Activated CD8-positive, alpha-beta T cell treated with anti-CD3 and anti-CD28 coated beads for 36 hours (primary cell): Measurements from ENCODE around the gene ACSL5. TPM values are rescaled to one million over a fixed set of nuclear protein-coding genes. Genes with fewer than 3 reads are reported as not detected.
"Not testable (repeated sequence)": the region's sequence is repeated elsewhere in the genome, so short reads cannot be mapped to it uniquely, and the experiment has no call there.

ENCODE experiments used
- ATAC-seq: fragments of 200-7000 bp; cut with Tn5 transposase; one replicate; pipeline ENCODE4 v1.10.0; 2021; ENCODE audit warnings: mild to moderate bottlenecking, moderate library complexity
- CTCF ChIA-PET: fragments of 350-600 bp; sonication (Branson Sonifier 250); formaldehyde crosslinking; loops from one replicate; lab custom pipeline; 2021; ENCODE audit warnings: antibody characterized with exemption; lab: Charles Lee
- POLR2A ChIA-PET: fragments of 350-600 bp; sonication (Branson Sonifier 250); formaldehyde crosslinking; loops from one replicate; lab custom pipeline; 2021; ENCODE audit warnings: antibody characterized with exemption; lab: Charles Lee
- DNase-seq: peaks from one replicate; pipeline ENCODE4 v3.0.0-alpha.2; 2020
- H3K27ac Mint-ChIP-seq: one replicate; pipeline ENCODE4 v1.8.0; 2021; ENCODE audit warnings: mild to moderate bottlenecking, mixed read lengths
- H3K27me3 Mint-ChIP-seq: one replicate; pipeline ENCODE4 v1.8.0; 2021; ENCODE audit warnings: mixed read lengths
- H3K36me3 Mint-ChIP-seq: one replicate; pipeline ENCODE4 v1.8.0; 2021; ENCODE audit warnings: low read depth, mixed read lengths
- H3K4me1 Mint-ChIP-seq: one replicate; pipeline ENCODE4 v1.8.0; 2021; ENCODE audit warnings: low read depth, mixed read lengths
- H3K4me3 Mint-ChIP-seq: one replicate; pipeline ENCODE4 v1.8.0; 2021; ENCODE audit warnings: mild to moderate bottlenecking, moderate library complexity, mixed read lengths
- H3K9me3 Mint-ChIP-seq: one replicate; pipeline ENCODE4 v1.8.0; 2021; ENCODE audit warnings: mixed read lengths
- CTCF ChIP-seq: fragments of 200-600 bp; IDR thresholded peaks from one replicate; pipeline ENCODE4 v1.8.0; 2022; ENCODE audit warnings: antibody characterized with exemption, mild to moderate bottlenecking
- intact Hi-C: fragments of 100-400 bp; cut with micrococcal nuclease; formaldehyde crosslinking; loops from one replicate; pipeline ENCODE4 v1.10.0; 2022
- total RNA-seq, 2 experiments: library from RNA; stranded (reverse); gene quantifications; one replicate each; pipeline ENCODE4 v1.2.3, GENCODE V29; 2021

The ACSL5 gene
- total RNA-seq, 2 experiments from 2014 or later, result 33.7 to 34.1 TPM

- Mint-ChIP-seq H3K27ac (peak overlapping the region; percentile 1), H3K4me3 (no peak overlapping the region), H3K4me1 (peaks cover 8% of the 10 kb centered on the region), H3K9me3 (peaks cover 1% of the 10 kb centered on the region), H3K27me3 (no peaks in the 10 kb centered on the region), H3K36me3 (peaks cover 55% of the 10 kb centered on the region)
- POLR2A ChIA-PET, result no interaction called here
- intact Hi-C loops, result no loop called here
- ATAC-seq, result no peak
- no peak for DNase-seq
- no peak for TF ChIP-seq CTCF
- CTCF ChIA-PET, result interaction anchor here (1.1 kb wide), 1 partner anchor 18 kb away, joined by 3 read pairs; no protein-coding TSS in a partner anchor
Observed at GRCh38 chr10:112402917-112403316, 29.0 kb downstream of the ACSL5 start.

GRCh38 chr10:112404617-112405016 lies 30.7 kb downstream of the ACSL5 start:
- ATAC-seq (no peak), DNase-seq (no peak)
- intact Hi-C loops, result no loop called here
- H3K27ac Mint-ChIP-seq, result peak overlapping the region; percentile 32
- H3K27me3 Mint-ChIP-seq, result no peaks in the 10 kb centered on the region
- CTCF ChIA-PET, result interaction anchor here (0.5 to 0.8 kb wide), 2 partner anchors 19 to 21 kb away, joined by 3 read pairs; no protein-coding TSS in a partner anchor
- no peak for TF ChIP-seq CTCF
- H3K36me3 Mint-ChIP-seq, result peaks cover 60% of the 10 kb centered on the region
- peaks cover 8% of the 10 kb centered on the region for H3K4me1 Mint-ChIP-seq
- POLR2A ChIA-PET, result no interaction called here
- peaks cover 1% of the 10 kb centered on the region for H3K9me3 Mint-ChIP-seq
- H3K4me3 Mint-ChIP-seq, result no peak overlapping the region

- not testable (repeated sequence) for H3K27ac Mint-ChIP-seq
- peaks cover 66% of the 10 kb centered on the region for H3K36me3 Mint-ChIP-seq
Observed at GRCh38 chr10:112406806-112407205, 32.9 kb downstream of the ACSL5 start.

GRCh38 chr10:112407696-112408095 lies 33.8 kb downstream of the ACSL5 start:
- H3K4me1 Mint-ChIP-seq, result peaks cover 8% of the 10 kb centered on the region

More at GRCh38 chr10:112406806-112407205, 32.9 kb downstream of the ACSL5 start:
- H3K4me1 Mint-ChIP-seq, POLR2A ChIA-PET, H3K4me3 Mint-ChIP-seq, H3K27me3 Mint-ChIP-seq, DNase-seq, CTCF ChIA-PET, intact Hi-C loops, ATAC-seq, H3K9me3 Mint-ChIP-seq: not testable (repeated sequence)

GRCh38 chr10:112409299-112409698 lies 35.4 kb downstream of the ACSL5 start:
- CTCF ChIA-PET, result interaction anchor here (0.8 to 2.0 kb wide), 3 partner anchors 9 to 63 kb away, joined by 3 to 6 read pairs (median 3); no protein-coding TSS in a partner anchor
- intact Hi-C loops, result no loop called here
- H3K9me3 Mint-ChIP-seq, result peaks cover 1% of the 10 kb centered on the region
- no peak for ATAC-seq
- peaks cover 58% of the 10 kb centered on the region for H3K36me3 Mint-ChIP-seq
- POLR2A ChIA-PET, result interaction anchor here (0.6 kb wide), 1 partner anchor 13 kb away, joined by 3 read pairs; no protein-coding TSS in a partner anchor
- no peaks in the 10 kb centered on the region for H3K27me3 Mint-ChIP-seq
- H3K27ac Mint-ChIP-seq, result no peak overlapping the region
- TF ChIP-seq CTCF, result no peak
- H3K4me3 Mint-ChIP-seq, result no peak overlapping the region
- H3K4me1 Mint-ChIP-seq, result peaks cover 8% of the 10 kb centered on the region
- no peak for DNase-seq

More at GRCh38 chr10:112407696-112408095, 33.8 kb downstream of the ACSL5 start:
- no peak overlapping the region for H3K4me3 Mint-ChIP-seq
- CTCF ChIA-PET, result no interaction called here
- intact Hi-C loops, result no loop called here
- POLR2A ChIA-PET, result interaction anchor here (0.7 kb wide), 1 partner anchor 25 kb away, joined by 3 read pairs; no protein-coding TSS in a partner anchor
- peaks cover 59% of the 10 kb centered on the region for H3K36me3 Mint-ChIP-seq
- no peak for ATAC-seq
- DNase-seq, result no peak
- no peak overlapping the region for H3K27ac Mint-ChIP-seq
- no peaks in the 10 kb centered on the region for H3K27me3 Mint-ChIP-seq
- no peak for TF ChIP-seq CTCF
- peaks cover 1% of the 10 kb centered on the region for H3K9me3 Mint-ChIP-seq
